ENCODE measurements around the gene GAB2.
"Not testable (repeated sequence)": the region's sequence is repeated elsewhere in the genome, so short reads cannot be mapped to it uniquely, and the experiment has no call there.

The GAB2 gene, protein sequence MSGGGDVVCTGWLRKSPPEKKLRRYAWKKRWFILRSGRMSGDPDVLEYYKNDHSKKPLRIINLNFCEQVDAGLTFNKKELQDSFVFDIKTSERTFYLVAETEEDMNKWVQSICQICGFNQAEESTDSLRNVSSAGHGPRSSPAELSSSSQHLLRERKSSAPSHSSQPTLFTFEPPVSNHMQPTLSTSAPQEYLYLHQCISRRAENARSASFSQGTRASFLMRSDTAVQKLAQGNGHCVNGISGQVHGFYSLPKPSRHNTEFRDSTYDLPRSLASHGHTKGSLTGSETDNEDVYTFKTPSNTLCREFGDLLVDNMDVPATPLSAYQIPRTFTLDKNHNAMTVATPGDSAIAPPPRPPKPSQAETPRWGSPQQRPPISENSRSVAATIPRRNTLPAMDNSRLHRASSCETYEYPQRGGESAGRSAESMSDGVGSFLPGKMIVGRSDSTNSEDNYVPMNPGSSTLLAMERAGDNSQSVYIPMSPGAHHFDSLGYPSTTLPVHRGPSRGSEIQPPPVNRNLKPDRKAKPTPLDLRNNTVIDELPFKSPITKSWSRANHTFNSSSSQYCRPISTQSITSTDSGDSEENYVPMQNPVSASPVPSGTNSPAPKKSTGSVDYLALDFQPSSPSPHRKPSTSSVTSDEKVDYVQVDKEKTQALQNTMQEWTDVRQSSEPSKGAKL

DNA sequence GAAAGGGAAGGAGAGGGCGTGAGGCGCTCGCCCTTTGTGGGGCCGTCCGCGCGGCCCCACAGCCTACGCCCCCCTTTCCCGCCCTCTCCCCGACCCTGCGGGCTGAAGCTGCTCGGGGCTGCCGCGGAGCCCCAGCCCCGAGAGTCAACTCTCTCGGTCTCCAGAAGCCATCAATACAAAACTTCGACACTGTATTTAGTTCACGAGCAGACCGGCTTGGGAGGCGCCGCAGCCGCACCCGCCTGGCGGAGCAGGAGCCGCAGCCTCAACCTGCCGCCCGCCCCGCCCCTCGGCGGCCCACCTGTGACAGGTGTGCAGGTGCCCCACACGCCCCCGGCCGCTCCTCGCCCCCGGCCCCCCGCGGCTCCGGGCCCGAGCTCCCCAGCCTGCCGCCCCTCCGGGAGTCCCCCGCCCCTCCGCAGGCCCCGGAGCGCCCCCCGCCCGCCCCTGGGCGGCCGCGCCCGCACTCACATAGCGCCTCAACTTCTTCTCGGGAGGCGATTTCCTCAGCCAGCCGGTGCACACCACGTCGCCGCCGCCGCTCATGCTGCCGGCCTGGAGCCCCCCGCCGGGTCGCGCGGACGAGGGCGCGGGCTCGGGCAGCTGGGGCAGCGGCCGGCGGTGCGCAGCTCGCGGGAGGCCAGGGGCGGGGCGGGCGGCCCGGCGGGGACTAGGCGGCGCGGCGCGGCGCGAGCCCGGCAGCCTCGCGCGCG, at the start of gene GAB2:
GAB2 (minus strand) TSS at position 646 of the 713 bp plus-strand sequence; CDS start at position 546, 100 bp downstream.
- DNase-seq (ENCODE audit: low read depth in 2 of 2): no peak

DNA sequence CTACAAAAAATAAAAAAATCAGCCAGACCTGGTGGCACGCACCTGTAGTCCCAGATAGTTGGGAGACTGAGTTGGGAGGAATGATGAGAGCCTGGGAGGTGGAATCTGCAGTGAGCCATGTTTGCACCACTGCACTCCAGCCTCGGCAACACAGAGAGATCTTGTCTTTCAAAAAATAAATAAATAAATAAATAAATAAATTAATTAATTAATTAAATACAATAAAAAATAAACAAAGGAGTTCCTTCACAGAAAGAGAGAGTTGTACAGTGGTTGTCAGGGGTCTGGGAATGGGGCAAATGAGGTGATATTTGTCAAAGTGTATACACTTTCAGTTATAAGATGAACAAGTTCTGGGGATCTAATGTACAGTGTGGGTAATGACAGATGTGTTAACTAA, 49.8 kb upstream of the GAB2 start:
- no peak for DNase-seq (ENCODE audit: low read depth in 2 of 2)

DNA sequence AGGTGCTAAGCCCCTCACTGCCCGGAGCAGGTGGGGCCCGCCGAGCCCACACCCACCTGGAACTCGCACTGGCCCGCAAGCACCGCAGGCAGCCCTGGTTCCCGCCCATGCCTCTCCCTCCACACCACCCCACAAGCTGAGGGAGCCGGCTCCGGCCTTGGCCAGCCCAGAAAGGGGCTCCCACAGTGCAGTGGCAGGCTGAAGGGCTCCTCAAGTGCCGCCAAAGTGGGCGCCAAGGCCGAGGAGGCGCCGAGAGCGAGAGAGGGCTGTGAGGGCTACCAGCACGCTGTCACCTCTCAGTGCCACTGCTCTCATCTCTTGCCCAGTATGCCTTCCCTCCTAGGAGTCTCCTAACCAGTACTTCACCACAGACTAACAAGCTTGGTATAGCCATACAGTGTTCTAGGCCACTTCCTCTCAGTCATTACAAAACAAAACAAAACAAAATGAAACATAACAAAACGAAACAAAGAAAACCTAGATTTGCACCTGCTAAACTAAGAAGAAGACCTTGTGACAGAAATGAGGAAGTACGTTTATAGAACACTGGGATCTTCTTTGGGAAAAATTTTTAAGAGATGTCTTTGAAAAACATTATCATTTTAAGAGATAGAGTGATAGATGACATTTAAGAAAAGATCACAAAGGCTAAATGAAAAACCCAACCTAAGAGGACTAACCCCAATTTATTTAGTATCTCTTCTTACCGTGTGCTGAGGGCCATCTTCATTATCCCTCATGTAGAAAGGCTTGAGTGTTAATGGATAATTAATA, 47.7 kb upstream of the GAB2 start:
- no peak for DNase-seq (ENCODE audit: low read depth in 2 of 2)

DNA sequence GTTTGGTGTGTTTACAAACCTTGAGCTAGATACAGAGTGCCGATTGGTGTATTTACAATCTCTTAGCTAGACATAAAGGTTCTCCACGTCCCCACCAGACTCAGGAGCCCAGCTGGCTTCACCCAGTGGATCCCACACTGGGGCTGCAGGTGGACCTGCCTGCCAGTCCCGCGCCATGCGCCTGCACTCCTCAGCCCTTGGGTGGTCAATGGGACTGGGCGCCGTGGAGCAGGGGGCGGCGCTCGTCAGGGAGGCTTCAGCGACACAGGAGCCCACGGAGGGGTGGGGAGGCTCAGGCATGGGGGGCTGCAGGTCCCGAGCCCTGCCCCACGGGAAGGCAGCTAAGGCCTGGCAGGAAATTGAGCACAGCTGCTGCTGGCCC, 47.2 kb upstream of the GAB2 start:
- DNase-seq (ENCODE audit: low read depth in 2 of 2): not testable (repeated sequence)

DNA sequence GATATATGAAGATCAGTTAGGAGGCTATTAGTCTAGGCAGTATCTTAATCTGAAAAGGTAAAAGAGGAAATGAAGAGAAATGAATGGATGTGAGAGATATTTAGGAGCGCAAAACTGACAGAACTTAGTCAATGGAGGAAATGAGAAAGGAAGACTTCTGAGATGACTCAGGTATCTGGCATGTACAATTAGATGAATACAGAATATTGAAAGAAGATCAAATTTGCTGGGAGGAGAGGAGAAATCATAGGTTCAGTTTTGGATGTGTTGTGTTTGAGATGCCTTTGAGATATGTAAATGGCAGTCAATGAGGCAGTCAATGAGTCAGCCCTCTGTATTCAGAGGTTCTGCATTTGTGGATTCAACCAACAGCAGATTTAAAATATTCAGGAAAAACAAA, 42.9 kb upstream of the GAB2 start:
- DNase-seq (ENCODE audit: low read depth in 2 of 2): no peak

DNA sequence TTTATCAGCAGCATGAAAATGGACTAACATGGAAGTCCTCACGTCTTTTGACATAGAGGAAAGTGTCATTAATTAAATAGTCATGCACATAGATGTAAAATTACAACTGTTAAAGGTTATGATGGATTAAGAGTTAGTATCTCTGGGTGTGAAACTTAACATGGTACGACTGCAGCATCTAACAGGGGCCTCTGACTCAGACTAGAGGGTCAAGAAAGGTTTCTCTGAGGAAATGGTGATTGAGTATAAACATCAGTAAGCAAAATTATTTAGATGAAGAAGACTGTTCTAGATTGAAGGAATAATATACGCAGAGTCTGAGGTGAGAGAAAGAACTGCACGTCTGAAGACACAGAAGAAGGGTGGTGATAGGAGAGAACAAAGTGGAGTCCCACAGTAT, 42.1 kb upstream of the GAB2 start:
- no peak for DNase-seq (ENCODE audit: low read depth in 2 of 2)

DNA sequence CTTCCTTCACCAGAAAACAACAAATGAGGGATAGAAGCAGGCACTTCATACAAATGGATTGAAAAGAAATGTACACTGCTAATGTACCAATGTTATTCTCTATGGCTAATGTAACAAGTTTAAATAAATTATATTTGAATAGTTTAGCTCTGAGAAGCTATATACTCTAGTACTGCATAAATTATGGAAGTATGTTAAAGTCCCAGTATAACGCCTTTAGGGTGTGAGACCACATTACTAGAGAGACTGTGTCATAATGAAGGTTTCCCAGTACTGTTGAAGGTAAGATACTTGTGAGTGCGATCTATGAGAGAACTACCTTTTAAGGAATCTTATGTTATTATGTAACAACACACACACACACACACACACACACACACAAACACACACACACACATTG, 39.8 kb upstream of the GAB2 start:
- no peak for DNase-seq (ENCODE audit: low read depth in 2 of 2)

DNA sequence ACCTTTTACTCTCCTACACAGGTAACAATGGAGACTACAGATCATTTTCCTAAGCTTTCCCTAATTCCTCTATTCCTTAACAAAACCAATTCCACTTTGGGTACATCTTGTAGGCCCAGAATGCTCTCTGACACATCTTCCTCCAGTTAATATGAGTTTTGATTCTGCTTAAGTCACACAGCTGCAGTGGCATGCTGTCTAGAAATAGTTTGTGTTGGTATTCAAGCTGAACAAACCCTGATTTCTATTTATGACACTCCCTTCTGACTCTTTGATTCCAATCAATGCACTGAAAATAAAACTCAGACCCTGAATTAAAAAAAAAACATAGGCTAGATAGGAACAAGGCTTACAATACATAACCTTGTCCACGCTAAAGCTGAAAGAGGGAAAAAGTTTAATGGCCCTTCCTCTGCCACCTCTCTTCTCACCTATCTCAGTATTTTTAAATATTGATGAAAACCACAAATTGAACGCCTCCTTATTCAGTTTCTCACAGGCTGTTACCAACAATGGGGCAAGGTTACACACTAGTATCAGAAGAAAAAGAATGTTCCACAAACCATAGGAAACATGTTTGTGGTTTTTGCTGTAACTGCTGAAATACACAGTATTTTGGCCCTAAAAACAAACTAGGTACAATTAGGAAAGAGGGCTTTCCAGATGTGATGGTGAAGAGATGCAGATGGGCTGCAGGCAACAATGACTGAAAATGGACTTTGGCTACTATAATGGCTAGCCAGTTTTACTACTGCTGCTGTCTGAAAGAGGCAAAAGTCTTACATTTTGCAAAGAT, 35.7 kb upstream of the GAB2 start:
- DNase-seq (ENCODE audit: low read depth in 2 of 2): no peak

DNA sequence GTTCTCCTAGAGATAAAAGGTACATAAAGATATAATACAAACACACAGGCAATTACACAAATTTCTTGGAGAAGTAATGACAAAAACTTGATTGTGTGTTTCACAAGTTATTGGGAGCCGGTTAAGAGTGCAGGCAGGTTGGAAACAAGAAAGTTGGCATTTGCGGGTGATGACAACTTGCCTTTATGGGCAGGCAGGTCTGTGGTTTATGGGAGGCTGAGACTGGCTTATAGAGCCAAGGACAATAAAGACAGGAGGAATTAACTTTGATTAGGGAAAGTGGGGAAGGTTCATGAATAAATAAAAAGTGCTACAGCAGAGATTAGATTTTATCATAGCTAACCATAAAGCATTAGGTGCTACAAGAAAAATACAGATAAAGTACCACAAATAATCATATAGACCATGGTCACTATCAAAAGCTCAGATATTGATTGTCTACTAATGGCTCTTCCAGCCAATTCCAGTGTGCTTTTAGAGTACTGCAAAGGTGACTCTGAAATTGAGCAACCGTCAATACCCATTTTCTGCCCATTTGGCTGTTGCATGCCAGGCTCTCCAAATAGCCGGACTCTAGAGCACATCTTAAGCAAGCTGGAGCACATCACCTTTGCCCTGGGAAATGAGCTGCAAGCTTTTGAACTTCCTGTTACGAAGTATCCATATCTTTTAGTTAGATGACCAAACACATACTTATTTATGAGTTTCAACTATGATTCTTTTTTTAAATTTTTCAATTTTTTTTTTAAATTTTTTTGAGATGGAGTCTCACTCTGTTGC, 33.9 kb upstream of the GAB2 start:
- DNase-seq (ENCODE audit: low read depth in 2 of 2): no peak

DNA sequence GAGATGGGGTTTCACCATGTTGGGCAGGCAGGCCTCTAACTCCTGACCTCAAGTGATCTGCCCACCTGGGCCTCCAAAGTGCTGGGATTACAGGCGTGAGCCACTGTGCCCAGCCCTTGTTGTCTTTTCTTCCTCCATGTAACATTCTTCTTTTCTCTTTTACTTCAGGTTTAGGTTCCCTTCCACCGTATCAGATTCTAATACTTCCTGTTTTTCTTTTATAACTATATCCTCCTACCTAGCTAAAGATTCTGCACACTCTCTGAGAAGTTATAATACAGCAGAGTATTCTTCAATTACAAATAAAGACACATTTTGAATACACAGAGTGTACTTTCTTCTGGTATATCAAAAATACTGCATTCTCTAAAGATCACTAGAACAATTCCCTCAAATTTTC, 33.2 kb upstream of the GAB2 start:
- no peak for DNase-seq (ENCODE audit: low read depth in 2 of 2)

DNA sequence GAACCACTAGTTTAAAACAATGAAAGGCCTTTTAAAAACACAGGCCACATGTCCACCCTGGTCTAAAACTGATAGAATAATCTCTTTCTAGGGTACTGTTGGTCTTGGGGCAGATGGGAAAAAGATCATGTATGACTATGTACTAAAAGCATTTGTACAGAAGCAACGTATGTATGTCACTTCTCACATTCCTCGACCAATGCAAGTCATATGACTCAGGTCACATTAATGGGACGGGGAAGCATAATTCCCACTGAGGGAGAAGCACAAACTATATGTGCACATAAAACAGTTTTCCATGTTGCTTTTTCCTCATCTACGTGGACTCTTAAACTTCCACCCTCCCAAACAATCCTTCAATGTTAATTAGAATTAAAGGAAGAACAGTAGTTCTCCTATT, 32.2 kb upstream of the GAB2 start:
- no peak for DNase-seq (ENCODE audit: low read depth in 2 of 2)

DNA sequence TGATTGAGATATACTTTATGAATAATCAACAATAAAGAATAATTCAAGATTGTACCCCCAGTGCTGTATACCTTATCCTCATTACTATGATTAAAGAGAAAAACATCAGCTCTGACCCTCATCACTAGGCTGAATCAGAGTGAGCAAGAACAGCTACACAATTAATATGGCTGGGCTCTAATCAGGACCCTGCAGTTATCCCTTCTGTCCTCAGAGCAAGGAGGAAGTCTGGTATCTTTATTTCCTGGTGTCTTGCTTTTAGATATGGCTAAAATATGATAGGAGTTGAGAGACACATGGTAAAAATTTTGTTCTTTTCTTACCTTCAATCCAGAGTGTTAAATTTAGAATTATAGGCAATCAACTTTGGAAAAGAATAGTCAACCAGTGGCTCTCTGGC, 28.6 kb upstream of the GAB2 start:
- no peak for DNase-seq (ENCODE audit: low read depth in 2 of 2)

DNA sequence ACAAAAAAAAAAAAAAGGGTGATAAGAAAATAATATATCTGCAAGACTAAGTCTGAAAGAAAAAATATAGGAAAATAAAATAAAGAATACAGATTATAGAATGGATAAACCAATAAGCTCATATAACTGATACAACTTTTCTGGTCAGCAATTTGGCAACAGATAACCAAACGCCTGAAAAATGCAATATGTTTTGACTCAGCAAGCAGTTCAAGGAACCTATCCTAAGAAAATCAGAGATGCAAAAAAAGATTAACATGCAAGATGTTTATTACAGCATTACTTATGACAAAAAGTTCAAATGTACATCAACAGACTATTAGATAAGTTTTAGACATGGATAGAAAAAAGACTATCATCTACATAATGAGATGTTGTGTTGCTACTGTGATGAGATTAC, 27.1 kb upstream of the GAB2 start:
- DNase-seq (ENCODE audit: low read depth in 2 of 2): no peak

DNA sequence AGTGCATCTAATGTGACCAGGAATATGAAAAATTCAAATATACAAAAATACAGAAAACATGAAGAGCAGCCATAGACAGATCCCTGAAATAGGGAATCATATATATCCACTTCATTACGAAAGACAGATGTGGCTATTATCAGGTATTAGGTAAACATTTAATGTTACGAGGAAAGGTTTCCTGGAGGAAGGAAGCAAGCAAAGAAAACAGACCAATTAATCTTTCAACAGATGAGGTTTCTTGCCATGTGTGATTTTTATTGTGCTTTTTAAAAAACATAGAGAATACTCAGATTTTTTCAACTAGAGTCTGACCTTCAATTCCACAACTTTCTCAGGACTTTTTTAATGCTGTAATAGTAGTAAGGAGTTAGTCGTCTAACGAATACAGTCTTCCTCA, 24.3 kb upstream of the GAB2 start:
- DNase-seq (ENCODE audit: low read depth in 2 of 2): no peak

DNA sequence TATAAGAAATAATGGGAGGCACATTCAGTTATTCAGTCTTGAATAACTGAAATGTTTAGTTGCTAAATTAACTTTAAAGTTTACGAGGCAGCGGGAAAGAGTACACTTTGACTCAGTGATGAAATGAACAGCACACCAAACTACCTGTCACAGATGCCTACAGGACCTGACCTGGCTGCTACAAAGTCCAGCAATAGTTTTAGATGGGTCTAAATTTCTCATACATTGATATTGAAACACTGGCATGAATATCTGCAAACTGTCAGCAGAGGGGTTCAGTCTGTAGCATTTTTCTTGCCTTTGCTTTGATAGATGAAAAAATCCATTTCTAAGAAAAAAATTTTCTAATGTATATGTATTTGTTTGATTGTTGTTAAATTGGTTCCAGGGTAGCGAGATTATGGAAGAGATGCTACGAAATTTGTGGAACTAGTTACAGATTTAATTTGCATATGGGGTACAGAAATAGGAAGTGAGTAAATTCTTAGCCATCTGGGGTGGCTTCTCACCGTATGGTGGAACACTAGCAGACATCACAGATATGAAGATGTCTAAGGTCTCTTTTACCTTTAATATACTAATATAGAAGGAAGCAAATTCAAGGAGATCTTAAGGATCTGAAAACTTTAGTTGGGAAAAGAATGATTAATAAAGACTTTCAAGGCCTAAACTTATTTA, 20.8 kb upstream of the GAB2 start:
- DNase-seq (ENCODE audit: low read depth in 2 of 2): no peak

DNA sequence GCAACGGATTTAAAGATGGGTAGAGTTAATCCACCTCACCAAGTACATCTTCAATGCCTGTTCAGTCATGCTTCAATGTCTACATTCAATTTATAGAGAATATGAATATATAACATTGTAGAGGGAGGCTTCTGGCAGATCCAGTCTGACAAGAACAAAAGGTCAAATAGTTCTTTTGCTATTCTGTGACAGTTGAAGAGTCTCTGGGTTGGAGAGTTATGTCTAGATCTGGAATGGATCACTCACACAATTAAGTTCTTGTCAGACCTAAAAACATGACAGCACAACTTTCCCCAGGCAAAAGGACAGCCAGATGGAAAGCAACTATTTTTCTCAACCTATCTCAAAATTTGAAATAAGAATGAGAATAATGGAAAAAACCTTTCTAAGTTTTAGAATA, 15.3 kb upstream of the GAB2 start:
- no peak for DNase-seq (ENCODE audit: low read depth in 2 of 2)

DNA sequence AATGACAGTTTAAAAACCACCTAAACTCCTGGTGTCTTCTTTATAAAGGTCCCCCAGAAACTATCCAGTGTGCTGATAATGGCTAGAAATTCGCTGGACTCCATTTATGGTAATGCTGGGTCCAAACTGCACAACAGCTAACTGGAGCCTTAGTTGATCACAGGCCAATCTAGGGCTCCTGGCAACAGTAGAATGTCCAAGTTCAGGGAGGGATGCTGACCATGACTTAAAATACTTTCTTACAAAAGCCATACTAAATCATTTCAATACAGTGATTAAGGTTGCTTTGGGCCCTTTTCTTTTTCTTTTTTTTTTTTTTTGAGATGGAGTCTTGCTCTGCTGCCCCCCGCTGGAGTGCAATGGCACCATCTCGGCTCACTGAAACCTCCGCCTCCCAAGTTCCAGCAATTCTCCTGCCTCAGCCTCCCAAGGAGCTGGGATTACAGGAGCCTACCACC, 14.5 kb upstream of the GAB2 start:
- DNase-seq (ENCODE audit: low read depth in 2 of 2): no peak

DNA sequence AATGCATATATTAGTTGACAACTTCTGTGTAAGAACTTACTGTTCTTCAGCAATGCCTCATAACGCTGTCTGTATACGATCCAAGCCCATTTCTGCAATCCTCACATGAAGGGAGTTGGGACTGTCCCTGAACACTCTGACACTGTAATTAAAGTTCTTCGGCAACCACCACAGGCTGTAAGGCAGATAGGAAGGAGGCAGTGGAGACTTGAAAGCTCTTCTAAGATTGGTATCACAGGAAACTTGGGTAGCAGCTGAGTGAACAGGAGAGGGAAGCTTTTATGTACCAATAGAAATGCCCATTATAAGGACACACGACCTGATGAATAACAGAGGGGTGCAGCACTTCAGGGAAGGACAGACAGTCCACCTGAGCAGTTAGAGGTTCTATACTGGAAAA, 12.0 kb upstream of the GAB2 start:
- DNase-seq (ENCODE audit: low read depth in 2 of 2): no peak

DNA sequence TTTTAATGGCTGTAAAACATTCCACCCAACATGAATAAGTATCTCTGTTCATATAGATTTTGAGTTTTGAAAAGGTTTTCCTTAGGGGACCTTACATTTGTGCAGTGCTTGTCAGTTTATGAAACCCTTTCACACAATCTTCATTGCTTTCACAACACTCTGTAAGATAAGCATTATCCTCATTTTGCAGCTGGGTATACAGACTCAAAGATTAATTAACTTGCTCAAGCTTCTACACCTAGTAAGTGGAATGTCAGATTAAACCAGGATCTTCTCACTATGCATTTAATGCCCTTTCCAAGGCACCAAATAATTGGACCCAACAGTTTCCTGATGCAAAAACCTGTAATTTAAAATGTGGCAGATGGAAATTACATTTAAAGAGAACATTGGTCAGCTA, 11.6 kb upstream of the GAB2 start:
- DNase-seq (ENCODE audit: low read depth in 2 of 2): no peak

DNA sequence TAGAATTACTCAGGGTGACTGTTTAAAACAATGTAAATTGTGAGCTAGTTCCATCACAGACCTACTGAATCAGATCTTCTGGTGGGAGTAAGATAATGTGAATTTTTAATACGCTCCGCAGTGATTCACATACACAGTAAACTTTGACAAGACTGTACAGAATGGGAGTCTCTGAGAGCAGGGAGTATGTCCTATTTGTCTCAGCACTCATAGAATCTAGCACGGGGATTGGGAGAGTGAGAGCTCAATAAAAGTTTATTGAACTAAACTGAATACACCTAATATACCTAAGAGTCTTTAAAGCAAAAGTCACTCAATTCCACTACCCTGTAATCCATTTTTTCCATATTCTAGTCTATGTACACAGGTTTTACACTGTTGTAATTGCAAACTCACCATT, 11.2 kb upstream of the GAB2 start:
- DNase-seq (ENCODE audit: low read depth in 2 of 2): no peak

Measured in activated CD8-positive, alpha-beta memory T cell treated with anti-CD3 and anti-CD28 coated beads for 4 hours (primary cell).